HG03095 (cell line): ENCODE measurements around the gene MBOAT2.

Experiments used
- ATAC-seq: cut with Tn5 transposase; IDR thresholded peaks from one replicate; pipeline ENCODE4 v1.9.1; 2021; ENCODE audit warnings: moderate library complexity; ENCODE audit not compliant: unreplicated experiment

The MBOAT2 gene

DNA sequence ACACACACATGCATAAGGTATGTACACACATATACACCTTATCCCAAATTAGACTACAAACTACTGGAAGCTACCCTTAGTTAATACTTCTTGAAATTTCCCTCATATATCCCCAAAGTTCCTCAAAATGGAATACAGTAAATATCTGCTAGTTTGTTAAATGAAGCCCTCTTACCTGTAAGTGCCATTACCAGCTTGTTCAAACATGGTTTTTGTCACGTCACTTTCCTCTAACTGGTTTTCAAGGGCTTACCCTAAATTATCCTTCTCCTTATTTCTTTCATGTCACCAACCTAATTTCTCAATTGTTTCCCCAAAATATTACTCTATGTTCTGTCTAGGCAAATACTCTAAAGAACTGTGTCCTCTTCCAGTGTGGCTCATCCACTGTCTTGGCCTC lies 141.7 kb downstream of the MBOAT2 start:
- no peak for ATAC-seq

DNA sequence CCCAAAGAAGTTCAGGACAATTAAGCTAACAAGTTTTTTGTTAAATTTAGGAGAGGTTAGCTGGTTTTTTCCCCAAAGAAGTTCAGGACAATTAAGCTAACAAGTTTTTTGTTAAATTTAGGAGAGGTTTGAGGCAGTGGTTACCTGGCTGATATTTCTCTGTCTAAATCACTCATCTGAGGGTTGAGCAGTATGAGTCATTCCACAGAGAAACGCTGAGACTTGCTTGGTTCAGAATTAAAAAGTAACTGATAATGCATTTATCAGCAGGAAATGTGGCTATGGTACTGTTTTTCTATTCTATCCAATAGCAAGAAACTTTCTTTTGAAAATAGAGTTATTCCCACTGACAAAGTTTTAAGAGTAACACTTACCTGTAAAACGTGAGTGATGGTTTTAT lies 143.2 kb downstream of the MBOAT2 start:
- no peak for ATAC-seq

DNA sequence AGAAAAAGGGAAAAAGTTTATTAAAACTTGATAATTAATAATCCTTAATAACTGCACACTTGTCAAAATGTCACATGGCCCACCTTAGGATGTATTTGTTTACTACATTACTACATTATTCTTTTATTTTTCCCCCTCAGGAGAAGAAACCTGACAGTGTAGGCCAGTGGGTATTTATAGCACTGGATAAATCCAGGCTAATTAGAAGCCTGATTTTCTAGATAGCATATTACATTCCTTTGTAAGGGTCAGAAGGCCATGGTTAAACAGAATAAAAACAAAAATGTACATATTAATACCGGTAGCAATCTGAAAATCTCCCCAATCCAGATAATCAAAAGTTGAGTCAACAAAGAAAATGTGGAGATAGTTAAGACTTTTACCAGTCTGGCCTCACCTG lies 144.6 kb downstream of the MBOAT2 start:
- no peak for ATAC-seq

DNA sequence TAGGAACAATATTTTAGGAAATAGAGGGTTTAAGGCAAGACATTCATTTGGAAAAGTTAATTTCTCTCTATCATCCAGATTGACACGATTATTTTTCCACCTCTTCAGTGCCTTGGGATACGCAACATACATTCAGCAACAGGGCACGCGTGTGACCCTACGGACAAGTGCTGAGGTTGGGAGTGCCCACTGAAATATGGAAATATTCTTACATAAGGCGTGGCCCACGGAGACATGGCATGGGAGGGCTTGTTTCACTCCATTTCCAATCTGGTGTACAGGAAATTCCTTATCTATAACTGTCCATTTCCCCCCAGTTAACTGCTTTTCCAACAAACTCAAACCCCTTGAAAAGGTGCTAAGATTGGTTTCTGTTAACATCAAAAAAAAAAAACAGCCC lies 145.2 kb downstream of the MBOAT2 start:
- no peak for ATAC-seq

DNA sequence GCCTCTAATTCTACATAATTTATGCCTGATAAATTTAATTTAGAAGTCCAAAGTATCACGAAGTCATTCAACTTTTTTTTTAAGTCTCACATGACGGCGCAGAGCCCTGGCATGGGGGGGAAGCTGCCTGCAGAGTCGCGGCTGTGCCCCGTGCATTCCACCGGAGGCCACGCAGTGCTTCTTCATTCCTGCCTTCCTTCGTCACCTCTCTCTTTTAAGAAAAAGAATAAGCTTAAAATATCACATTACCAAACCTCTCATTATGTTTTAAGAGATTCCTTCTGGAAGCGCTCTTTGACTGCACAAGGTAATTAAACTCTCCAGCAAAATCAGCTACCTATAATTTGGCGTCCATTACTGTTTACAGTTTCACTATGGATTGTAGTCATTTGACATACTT lies 145.8 kb downstream of the MBOAT2 start:
- ATAC-seq = no peak

DNA sequence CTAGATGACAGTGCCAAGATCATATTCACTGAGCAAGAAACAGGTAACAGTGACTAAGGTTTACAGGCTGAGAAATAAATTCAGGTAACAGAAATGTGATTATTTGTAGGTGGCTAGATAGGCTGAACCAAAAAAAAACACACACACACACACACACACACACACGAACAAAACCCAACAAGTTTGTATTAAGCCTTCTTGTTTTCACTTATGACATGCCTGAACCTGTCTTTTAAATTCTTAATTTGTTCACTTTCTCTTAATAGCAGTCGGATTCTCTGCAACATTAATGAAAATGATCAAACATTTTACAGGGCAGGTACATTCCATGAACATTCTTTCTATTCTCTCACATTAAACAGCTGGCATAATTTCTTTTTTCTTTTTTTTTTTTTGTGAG lies 147.3 kb downstream of the MBOAT2 start:
- ATAC-seq = no peak

DNA sequence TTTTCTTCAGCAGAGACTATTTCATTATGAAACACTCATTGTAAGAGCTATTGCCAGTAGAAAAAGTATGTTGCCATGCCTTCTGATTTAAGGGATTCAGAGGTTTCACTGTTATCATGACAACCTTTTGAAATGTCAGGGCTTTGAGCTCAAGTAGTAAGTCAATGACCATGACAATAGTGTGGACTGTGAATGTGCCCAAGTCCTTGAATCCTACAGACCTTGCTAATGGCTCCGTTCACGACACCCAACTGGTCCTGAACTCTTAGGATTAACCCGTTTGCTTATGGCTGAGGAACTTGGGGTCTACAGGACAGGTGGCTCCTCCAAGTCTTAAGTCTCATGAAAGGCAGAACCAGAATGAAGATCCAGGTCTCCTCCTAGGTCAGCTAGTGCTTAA lies 148.5 kb downstream of the MBOAT2 start:
- ATAC-seq = no peak

DNA sequence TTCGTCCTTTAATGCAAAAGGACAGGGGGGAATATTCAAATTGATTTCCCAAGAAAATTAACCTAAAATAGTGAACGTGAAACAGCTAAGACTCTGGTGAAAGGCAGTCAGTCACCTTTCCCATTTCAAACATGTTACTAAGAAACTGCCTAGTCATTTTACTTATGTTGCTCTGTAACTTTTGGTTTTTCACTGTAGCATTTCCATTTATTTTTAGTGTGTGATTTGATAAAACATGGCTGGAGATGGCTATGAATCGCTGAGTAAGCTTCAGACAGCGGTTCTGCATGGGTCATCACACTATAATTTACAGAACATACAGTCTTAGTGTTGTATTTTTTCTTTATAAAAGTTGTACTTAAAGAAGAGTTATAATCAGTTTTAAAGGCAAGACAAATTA lies 150.1 kb downstream of the MBOAT2 start:
- ATAC-seq = no peak

DNA sequence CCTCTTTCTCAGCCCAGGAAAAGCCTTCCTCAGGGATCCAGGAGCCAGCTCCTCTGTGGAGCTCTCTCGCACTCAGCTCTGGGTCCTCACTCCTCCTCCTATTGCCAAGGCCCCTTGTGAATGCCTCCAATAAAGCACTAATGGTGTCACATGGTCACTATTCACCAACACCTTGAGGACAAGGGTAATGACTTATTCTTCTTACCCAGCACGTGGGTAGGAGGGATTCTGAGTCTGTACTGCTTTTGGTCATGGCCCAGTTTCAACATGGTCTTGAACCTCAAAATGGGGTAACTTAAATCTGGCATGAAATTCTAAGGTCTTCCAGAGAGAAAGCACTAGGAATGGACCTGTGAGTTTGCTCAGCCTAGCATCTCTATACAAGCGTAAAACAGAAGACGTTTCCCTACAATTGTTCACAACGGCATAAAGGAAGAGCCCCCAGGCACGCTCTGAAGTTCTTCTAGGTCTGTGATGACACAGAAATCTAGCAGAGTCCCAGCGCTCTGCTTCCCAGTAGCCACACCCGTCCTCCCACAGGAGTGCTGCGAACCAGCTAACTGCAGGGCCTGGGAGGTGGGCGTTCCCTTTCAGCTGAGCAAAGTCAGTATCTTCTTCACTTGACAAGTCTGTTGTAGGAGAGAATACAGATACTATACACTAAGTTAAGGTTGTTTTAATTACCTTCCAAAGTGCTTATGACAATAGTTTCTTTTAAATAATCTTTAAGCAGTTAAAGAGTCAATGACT lies 151.5 kb downstream of the MBOAT2 start:
- ATAC-seq = no peak

DNA sequence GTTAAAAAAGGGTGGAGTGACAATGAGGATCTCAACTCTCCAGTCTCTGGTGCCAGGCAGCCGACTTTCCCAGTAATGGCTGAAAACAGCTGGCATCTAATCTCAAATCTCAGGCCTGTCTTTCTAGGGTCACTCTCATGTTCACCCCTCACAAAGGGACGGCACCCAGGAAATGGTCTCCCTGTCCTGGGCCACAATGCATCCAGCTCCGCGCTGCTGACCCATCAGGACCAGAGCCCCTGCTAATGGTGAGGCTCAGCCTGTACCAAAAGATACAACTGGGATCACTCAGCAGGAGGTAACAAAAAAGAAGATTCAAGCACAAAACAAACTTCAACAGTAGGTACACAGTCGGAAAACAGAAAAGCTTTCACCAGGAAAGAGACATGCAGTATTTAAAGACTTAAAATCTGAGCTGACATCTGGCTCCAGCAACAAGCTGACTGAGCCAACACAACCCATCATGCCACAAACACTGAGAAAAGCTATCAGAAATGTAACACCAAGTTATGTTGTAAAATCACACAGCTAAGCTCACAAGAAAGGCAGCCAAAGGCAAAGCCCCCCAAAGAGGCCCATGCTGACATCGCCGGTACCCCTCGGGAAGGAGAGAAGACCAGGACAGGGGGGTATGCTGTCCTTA lies 152.5 kb downstream of the MBOAT2 start:
- no peak for ATAC-seq

DNA sequence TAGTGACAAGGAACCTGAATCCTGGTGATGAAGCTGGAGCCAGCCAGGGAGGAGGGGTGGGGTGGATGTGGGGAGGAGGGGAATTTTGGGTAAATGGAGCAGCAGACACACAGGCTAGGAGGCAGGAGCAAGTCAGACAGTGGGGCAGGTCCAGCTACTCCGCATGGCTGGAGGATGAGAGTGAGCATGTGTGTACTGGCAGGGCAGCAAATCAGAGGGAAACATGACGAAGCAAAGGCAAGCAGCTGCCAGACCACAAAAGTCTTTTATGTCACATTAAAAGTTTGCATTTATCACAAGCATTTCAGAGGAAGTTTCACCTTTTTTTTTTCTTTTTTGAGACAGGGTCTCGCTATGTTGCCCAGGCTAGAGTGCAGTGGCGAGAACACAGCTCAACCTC lies 154.2 kb downstream of the MBOAT2 start:
- ATAC-seq = no peak

DNA sequence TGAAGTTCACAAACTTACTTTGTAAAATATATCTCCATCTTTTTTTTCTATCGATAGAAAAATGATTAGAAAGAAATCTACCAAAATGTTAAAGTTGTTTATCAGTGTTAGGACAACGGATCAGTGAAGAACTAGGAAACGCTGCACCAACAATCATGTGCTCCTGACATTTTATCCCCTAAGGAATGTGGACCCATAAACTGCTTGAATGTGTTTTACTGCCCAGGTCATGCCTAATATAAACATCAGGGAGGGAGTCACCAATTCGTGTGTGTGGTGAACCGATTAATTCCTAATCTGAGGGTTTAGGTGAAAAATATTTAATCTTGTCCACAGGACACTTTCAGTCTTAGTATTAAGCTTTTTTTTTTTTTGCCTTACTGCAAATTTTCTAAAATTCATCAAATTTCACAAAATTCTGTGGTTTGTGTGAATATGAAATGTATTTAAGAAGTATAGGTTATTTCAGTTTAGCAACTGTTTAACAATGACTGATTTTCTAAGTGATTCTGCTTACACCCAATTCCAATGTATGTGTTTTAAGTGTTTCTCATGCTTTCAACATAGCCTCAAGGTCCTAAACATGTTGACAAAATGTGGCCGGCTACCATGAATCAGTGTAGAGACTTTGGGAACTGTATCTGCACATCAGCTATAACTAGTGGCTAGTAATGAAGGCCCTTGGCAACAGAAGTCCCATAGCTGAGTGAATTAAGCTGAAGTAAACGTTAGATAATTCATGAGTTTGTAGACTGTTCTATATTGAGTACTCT lies 155.0 kb downstream of the MBOAT2 start:
- ATAC-seq = no peak

DNA sequence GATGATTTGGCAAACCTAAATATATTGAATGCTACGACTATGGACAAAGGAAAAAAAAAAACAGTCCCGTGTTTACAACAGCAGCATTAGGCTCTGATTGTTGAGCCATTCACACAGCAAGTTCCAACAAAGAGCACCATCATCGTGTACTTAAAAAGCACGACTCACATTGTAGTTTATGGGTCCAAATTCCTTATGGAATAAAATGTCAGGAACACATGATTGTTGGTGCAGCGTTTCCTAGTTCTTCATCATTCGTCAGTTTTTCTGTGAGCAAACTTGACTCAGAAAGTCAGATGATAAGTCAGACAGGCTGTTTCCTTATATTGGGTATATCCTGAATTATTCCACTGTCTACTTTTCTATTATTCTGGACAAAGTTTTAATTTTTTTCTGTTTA lies 156.1 kb downstream of the MBOAT2 start:
- ATAC-seq = no peak

DNA sequence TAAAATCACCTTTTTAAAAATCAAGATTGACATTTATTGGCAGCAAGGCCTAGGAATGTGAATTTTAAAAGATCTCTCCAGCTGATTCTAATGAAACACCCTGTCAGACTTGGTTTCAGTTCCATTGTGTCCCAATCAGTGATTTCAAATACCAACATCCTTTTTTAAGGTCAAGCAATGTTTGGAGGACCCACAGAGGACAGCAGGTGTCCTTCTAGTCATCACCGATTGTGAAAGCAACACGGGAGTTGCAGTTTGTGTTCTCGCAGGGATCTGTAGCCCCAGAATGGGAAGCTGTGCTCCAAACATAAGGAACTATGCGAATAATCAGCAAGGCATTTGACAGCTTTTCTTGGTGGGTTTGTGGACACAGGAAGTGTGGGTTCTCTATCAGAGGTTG lies 161.6 kb downstream of the MBOAT2 start:
- no peak for ATAC-seq

DNA sequence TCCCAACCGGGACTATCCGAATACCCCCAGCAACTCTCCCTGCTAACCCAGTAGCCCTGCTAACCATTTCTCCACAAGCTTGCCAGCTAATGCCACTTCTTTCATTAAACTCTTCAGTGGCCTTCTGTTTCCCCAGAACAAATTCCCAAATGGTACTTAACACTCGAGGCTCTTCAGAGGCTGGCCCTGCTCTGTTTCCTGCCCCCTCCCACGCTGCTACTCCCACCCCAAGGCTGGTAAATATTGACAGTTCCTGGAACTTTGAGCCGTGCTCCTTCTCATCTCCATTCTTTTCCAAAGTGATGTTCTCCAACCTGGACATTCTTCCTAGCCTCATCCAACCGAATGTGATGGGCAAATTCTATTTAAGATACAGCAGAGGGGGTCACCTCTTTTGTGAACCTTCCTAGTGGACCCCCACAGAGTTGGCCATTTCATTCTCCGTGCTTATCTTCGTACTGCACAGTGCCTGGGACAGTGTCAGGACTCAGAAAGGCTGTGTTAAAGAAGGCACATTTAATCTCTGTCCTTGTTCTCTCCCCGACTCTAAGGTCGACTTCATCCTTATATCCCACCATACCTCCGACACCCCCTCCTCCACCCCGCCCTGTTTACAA lies 162.9 kb downstream of the MBOAT2 start:
- no peak for ATAC-seq

DNA sequence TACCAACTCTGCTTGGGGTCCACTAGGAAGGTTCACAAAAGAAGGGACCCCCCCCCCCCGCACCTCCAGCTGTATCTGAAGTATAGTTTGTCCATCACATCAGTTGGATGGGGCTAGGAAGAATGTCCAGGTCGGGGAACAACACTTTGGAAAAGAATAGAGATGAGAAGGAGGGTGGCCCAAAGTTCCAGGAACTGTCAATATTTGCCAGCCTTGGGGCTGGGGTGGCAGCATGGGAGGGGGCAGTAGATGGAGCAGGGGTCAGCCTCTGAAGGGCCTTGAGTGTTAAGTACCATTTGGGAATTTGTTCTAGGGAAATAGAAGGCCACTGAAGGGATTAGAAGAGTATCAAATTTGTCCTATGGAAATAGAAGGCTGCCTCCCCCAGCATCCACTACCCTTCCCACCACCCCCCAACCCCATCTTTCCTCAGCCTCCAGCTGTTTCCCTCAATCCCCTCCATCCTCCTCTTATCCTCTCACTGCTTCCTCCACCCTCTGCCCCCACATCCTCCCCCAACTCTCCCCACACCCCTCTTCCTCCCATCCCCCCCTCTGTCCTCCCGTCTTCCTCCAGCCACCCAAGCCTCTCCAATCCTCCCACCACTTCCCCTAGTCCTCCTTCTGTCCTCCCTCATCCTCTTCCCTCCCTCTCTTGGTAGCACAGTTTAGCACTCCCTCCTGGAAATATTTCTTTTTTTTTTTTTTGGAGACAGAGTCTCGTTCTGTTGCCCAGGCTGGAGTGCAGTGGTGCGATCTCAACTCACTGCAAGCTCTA lies 164.1 kb downstream of the MBOAT2 start:
- no peak for ATAC-seq

DNA sequence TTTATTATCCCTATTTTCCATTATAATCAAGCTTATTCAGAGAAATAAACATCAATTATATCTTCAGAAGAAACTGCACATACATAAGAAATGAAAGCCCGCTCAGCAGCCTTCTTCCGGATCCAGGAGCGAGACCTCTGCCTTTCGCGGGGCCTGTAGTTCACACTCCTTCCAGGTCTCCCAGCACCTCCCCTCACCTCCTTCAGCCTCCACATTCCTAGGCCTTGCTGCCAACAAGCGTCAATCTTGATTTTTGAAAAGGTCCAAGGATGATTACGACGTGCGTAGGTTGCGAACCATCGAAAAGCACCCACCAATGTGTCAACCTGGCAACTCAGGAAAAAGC lies 165.7 kb downstream of the MBOAT2 start:
- ATAC-seq = no peak

DNA sequence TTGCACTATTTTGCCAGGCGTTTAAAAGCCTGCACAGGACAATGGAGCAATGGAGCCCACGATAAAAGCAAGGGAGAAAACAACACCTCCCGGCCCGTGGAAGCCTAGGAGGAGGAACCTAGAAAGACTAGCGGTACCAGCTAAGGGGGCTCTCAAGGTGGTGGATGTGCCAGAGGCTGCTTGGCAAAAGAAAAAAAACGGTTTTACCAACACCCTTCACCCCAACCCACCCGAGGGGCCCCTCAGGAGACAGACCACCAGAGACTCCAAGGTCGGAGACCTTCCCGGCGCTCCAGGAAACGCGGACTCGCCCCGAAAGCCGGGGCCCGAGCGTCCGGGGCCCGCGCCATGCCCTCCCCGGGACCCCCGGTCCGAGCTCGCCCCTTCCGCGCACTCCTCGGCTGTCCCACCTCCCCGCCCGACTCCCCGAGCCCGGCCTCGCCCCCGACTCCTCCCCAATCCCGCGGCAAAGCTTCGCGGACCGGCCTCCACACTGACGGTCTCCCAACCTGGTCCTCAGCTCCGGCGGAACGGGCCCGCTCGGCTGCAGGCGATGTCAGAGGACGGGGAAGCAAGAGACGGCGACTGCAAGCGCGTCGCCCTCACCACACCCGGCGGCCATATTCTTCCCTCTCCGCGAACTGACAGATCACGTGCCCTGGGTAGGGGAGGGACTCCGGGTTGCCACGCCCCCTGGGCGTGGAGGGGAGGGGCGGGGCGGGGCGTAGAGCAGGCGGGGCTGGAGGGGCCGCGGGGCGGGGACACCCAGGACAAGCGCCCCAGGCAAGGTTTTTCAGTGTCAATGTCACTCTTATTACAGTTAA lies 166.3 kb downstream of the MBOAT2 start, which contains the start of gene KIDINS220:
KIDINS220 (minus strand) TSS at position 643 of the 824 bp plus-strand sequence. CDS start 10,520 bp downstream, outside the sequence.
- ATAC-seq = peak; percentile 94

DNA sequence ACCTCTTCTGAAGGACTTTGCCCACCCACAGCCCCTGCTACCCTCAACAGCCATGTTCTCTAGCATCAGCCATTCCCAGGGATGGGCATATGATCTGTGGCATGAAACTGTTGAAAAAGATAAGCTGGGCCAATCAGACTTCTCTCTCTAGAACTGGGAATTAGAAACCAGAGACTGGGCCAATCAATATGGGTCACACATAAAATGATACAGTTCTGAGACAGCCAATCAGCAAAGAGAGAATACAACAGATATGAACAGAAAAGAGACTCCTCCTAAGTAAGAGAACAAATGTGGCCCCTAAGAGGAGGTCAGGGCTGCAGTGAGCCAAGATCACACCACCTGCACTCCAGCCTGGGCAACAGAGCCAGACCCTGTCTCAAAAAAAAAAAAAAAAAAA lies 168.2 kb downstream of the MBOAT2 start:
- ATAC-seq = no peak

DNA sequence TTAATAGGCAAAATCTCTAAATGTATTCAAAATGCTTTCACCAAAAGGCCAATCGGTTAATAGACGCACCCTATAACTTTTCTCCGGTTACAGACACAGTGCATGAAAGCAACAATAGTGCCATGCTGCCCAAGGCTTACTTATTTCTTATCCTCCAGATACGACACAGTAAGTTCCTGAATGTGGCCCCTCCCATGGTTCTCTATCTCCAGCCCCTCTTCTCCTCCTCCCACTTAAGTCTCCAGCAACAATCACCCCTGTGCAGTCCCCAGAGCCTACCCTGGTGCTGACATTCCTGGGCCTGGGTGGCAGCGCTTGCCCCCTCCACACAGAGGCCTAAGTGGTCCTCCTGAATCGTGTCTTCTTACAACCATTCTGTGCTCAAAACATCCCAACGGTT lies 169.6 kb downstream of the MBOAT2 start:
- ATAC-seq = no peak
